GM19193 (cell line): ENCODE data around the gene APOBEC2.

Experiments
- POLR2A ChIP-seq: IDR thresholded peaks from 4 replicates; pipeline ENCODE4 v1.6.1; 2011; ENCODE audit not compliant: insufficient read depth, insufficient read length; ENCODE audit errors: extremely low read depth

The APOBEC2 gene

GRCh38 chr6:41036601-41037000 is 16.4 kb upstream of the APOBEC2 start:
- TF ChIP-seq POLR2A = no peak

DNA sequence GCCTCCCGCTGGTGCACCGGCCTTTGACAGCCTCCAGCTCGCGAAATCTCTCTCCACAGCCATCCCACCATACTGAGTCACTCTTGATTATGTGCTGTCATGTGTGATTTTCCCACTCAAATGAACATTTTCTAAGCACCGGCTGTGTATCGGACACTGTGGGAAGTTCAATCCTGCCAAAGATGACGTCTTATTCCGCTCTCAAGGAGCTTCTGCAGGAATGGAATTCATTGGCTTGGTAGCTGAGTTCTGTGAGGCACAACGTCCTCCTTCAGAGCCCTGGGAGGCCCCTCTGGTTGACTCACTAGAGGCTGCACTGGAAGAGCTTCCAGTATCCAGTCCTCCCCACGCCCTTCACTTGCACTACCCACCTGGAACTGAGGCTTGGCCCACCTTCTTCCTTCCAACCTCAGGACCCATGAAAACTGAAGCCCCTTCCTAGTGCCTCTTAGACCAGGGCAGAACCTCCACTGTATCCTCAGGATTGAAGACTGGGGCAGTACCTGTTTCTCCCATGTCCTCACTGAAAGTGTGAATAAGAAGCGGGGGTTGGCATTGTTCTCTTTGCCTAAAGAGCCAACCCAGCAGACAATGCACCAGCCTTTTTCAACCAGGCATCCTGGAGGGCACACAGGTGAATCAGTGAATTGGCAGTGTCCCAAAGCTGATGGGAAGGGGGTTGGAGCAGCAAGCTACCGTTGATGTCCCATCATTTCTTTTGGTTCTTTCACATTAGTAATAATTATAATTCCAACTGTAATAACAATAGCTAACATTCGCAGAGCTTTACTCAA is 15.7 kb upstream of the APOBEC2 start:
- no peak for TF ChIP-seq POLR2A

DNA sequence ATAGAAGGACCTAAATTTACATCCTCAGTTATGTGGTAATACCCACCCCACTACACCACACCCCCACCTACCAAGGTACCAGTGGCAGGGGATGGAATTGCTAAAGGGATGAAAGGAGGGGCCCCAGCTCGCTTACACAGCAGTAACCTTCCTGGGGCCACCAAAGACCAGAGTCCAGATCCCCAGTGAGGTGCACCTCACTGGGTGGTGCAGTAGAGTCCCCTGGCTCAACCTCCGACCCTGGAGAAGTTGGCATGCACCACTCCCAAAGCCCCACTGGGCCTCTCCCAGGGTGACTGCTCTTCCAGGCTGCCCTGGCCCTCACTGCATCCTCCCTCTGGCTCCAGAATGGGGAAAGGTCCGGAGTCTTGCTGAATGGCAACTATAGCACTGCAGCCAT is 14.8 kb upstream of the APOBEC2 start:
- TF ChIP-seq POLR2A = no peak

GRCh38 chr6:41039060-41039998 is 13.7 kb upstream of the APOBEC2 start, which contains the start of gene UNC5CL:
UNC5CL (minus strand) TSS chr6:41039221; CDS start chr6:41035074, 4,147 bp downstream.
- no peak for TF ChIP-seq POLR2A

DNA sequence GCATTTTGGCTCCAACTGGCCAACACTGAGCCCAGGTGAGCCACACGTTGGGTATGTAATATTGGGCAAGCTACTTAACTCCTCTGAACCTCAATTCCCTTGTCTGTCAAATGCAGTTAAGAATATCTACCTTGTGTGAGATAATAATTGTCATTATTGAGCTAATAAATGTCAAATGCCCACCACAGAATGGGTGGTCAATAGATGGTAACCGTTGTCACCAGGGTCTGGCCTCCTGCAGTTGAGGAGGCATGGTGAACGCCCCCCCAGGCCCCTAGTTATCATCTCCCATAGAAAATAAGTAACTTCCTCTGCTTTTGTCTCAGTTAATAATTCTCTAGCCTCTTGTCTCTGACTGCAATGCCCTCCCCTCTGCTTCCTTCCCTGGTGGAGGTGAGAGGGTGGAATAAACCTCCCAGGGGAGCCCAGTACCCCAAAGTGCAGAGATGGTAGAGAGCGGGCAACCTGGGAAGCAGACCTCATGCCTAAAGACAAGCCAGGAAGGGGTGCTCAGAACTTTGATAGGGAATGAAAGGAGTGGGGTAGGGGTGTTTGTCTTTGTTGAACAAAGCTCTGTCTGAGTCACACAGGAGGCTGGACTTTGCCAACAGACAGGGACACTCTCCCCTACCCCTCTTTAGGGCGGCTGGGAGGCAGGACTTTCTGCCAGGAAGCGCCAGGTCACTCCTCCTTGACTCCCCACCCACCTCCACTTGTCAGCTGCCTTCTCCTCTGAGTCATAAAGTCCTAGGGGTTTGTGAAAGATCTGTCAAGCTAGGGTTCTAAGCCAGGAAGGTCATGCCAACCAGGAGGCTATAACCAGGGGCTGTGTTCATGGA is 12.7 kb upstream of the APOBEC2 start:
- no peak for TF ChIP-seq POLR2A

DNA sequence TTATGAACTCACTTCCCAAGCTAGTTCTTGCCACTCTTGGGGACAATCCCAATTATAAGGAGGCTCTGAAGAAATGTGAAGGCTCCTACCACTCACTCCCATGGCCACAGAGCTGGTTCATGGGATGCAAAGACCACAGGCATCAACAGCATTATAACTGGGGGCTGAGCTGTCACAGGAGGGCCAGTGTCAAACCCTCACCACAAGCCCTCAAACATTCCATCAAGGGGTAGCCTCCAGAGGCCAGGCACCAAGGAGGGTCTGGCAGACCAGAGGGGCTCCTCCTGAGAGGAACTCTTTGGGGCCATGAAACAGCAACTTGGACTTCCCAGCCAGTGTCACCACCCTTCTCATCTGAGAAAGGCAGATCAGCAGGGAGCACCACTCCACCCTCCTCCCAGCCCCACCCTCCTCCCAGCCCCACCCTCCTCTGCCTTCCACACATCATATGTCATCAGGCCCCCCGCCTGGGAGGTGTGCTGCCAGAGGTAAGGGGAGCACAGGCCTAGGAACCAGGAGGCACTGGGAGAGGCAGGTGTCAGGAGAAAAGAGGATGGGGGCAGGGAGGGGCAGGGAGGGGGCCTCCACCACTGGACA is 12.0 kb upstream of the APOBEC2 start:
- TF ChIP-seq POLR2A = no peak

DNA sequence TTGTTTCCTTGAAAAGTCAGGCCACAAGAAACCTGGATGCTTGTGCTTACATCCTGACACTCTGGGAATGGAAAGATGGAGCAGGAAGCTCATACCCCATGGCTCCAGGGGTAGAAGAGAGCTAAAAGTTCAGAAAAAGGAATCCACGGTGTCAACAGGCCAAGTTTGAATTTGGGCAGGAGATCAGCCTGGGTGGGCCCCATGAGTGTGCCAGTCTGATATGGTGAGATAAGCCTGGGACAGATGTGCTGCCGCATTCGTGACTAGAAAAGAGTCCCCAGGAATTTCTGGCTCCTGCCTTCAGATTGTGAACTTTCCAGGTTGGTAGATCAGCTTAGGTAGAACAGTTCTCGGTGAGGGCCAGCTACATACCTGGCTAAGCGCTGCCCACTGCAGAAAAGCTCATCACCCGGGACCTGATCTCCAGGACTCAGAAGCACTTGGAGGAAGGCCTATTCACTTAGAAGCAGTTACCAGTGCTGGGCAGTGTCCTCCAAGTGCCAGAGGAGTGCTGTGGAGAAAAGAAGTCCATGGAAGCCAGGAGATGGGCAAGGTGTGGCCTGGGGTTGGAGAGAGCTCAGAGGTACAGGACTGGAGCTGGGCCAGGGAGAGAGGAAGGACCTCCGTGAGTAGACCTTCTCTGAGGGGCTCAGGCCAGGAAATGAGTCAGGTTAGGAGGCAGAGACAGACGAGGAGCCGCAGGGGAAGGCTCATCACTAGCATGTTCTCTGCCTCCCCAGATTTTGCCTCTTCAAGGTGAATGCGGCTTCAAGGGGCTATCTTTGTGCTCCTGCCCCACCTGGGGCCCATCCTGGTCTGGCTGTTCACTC is 10.6 kb upstream of the APOBEC2 start, which contains the start of gene TSPO2:
TSPO2 (plus strand) TSS at position 242 of the 830 bp plus-strand sequence; CDS start at position 761, 519 bp downstream.
- no peak for TF ChIP-seq POLR2A

GRCh38 chr6:41043151-41043550 is 9.9 kb upstream of the APOBEC2 start:
- TF ChIP-seq POLR2A = no peak

DNA sequence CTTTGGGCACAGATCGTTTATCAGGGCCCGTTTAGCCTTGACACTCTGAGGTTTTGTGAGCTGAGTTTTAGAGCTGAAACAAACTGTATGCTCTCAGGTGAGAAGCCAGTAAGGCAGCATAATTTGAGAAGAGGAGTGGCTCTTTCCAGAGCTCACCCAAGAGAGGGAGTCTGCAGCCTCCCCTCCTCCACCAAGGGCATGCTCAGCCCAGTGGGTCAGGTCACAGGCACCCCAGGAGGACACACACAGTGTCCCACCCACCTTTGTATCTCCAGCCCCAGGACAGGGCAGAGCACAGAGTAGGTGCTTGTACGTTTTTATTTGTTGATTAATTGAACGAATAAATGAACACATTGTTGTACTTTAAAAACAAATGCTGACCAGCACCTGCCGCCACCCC is 7.3 kb upstream of the APOBEC2 start:
- no peak for TF ChIP-seq POLR2A

- no peak for TF ChIP-seq POLR2A
Observed at GRCh38 chr6:41046084-41046483, 6.9 kb upstream of the APOBEC2 start.

GRCh38 chr6:41047306-41047705 is 5.7 kb upstream of the APOBEC2 start:
- no peak for TF ChIP-seq POLR2A

DNA sequence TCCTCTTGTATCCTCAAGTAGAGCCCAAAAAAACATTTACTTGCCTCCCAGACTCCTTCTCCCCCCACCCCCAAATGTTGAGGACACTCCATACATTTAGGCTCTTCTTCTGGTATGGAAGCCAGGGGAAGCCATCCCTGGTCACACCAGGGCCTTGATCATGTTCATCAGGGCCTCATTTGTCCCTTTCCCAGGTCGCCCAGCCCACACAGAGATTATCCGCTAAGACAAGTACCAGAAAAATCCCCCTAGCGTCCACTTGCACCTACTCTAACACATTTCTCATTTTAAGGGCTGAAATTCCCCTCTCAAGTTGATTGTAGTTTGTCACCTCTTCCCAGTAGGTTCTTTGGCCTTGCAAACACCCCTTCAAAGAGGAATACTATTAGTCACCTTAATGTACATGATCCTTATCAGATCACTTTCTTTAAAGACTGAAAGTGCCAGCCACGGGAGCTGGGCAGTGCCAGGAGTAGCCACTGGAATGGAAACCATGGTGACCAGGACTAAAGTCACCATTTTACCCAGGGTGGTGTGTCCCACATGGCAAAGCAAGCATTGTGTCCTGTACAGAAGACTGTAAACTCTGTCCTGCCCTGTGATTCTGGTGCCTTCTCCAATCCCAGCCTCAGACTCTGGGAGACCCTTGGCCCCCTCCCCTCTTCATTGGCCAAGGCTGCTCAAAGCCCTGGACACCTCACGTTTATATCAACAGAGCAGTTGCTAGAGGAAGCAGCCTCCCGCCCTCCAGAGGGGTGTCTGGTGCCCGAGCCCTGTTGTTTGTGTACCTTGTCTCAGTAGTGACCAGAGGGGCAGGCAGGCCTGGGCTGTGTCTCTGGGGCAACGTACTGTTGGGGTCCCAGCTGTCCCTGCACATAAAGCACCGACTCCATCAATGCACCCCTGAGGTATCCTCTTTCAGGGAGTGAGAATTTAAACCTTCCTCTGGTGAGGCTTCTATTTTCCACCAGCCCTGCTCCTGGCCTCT is 5.0 kb upstream of the APOBEC2 start:
- TF ChIP-seq POLR2A = no peak
